ENCODE measurements around the gene B3GALT5. TPM values are rescaled to one million over a fixed set of nuclear protein-coding genes. Genes with fewer than 3 reads are reported as not detected.

Gene B3GALT5
- total and polyA plus RNA-seq, 7 donors = 0.36 to 33.7 (median 1.4) TPM

- peaks cover 0 to 19% (median 12%) of the 10 kb centered on the region in 4 donors for H3K4me1 ChIP-seq
- intact Hi-C loops (cut with DNase I) = no loop called here
- no peaks in the 10 kb centered on the region for H3K27me3 ChIP-seq
- H3K4me3 ChIP-seq = no peak overlapping the region
- peak overlapping the region in 2 of 4 donors; percentile 59 to 63 for H3K27ac ChIP-seq
- DNase-seq = no peak
- 83 to 90% methylated on average over 7 of the region's 7 CpGs for WGBS, 2 donors
- H3K36me3 ChIP-seq = no peaks in the 10 kb centered on the region
- TF ChIP-seq CTCF (IDR thresholded peaks at IDR 0.05) = no peak
- no peak for TF ChIP-seq EP300 (IDR thresholded peaks at IDR 0.05)
- TF ChIP-seq POLR2A (IDR thresholded peaks at IDR 0.05) = no peak
- TF ChIP-seq POLR2AphosphoS5 (IDR thresholded peaks at IDR 0.05) = no peak
- peaks cover 0 to 6% (median 0%) of the 10 kb centered on the region in 4 donors for H3K9me3 ChIP-seq
Observed at GRCh38 chr21:39650801-39651200, 38.1 kb downstream of the B3GALT5 start.

DNA sequence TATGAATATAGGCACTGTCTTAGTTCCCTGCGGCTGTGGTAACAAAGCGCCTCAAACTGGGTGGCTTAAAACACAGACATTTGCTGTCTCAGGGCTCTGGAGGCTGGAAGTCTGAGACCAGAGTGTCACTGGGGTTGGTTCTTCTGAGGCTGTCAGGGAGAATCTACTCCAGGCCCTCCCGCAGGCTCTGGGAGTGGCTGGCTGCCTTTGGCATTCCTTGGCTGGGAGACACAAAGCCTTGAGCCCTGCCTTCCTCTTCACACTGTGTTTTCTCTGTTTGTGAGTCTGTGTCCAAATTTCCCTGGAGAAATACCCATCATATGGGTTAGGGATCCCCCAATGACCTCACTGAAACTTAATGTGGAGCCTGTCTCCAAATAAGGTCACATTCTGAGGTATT is 38.5 kb downstream of the B3GALT5 start:
- Histone ChIP-seq H3K4me1 (peaks cover 0 to 22% (median 12%) of the 10 kb centered on the region in 4 donors), H3K4me3 (no peak overlapping the region), H3K27ac (peak overlapping the region in 2 of 4 donors; percentile 59 to 63), H3K9me3 (peaks cover 0 to 6% (median 0%) of the 10 kb centered on the region in 4 donors), H3K36me3 (no peaks in the 10 kb centered on the region), H3K27me3 (no peaks in the 10 kb centered on the region)
- intact Hi-C loops (cut with DNase I) = no loop called here
- TF ChIP-seq POLR2A (IDR thresholded peaks at IDR 0.05) = no peak
- no peak for TF ChIP-seq EP300 (IDR thresholded peaks at IDR 0.05)
- TF ChIP-seq CTCF (IDR thresholded peaks at IDR 0.05) = no peak
- TF ChIP-seq POLR2AphosphoS5 (IDR thresholded peaks at IDR 0.05) = peak in 2 of 4 donors; percentile 11 to 14
- DNase-seq = no peak
- WGBS, 2 donors = 68 to 84% methylated on average over 3 of the region's 3 CpGs

GRCh38 chr21:39654951-39655350 is 42.2 kb downstream of the B3GALT5 start:
- intact Hi-C loops (cut with DNase I) = no loop called here
- no peak for TF ChIP-seq POLR2AphosphoS5 (IDR thresholded peaks at IDR 0.05)
- no peak for TF ChIP-seq EP300 (IDR thresholded peaks at IDR 0.05)
- no peak for TF ChIP-seq POLR2A (IDR thresholded peaks at IDR 0.05)
- TF ChIP-seq CTCF (IDR thresholded peaks at IDR 0.05) = no peak
- WGBS, 2 donors = 49 to 70% methylated on average over 3 of the region's 3 CpGs
- DNase-seq = no peak
- Histone ChIP-seq H3K4me3 (no peak overlapping the region), H3K36me3 (no peaks in the 10 kb centered on the region), H3K27me3 (no peaks in the 10 kb centered on the region), H3K9me3 (peaks cover 0 to 6% (median 0%) of the 10 kb centered on the region in 4 donors), H3K27ac (peak overlapping the region in 3 of 4 donors; percentile 29 to 69 (median 65)), H3K4me1 (peaks cover 0 to 37% (median 25%) of the 10 kb centered on the region in 4 donors)

- WGBS, 2 donors = 84 to 91% methylated on average over 11 of the region's 11 CpGs
- TF ChIP-seq CTCF (IDR thresholded peaks at IDR 0.05) (no peak), EP300 (IDR thresholded peaks at IDR 0.05) (peak in 2 of 4 donors; percentile 13 to 40), POLR2AphosphoS5 (IDR thresholded peaks at IDR 0.05) (peak in 3 of 4 donors; percentile 41 to 75 (median 72))
- DNase-seq = no peak
- Histone ChIP-seq H3K4me1 (peaks cover 0 to 43% (median 31%) of the 10 kb centered on the region in 4 donors), H3K27ac (peak overlapping the region in 3 of 4 donors; percentile 29 to 69 (median 65)), H3K36me3 (no peaks in the 10 kb centered on the region), H3K27me3 (no peaks in the 10 kb centered on the region), H3K9me3 (peaks cover 0 to 6% (median 0%) of the 10 kb centered on the region in 4 donors), H3K4me3 (no peak overlapping the region)
- intact Hi-C loops (cut with DNase I) = no loop called here
Observed at GRCh38 chr21:39655589-39655988, 42.8 kb downstream of the B3GALT5 start.

DNA sequence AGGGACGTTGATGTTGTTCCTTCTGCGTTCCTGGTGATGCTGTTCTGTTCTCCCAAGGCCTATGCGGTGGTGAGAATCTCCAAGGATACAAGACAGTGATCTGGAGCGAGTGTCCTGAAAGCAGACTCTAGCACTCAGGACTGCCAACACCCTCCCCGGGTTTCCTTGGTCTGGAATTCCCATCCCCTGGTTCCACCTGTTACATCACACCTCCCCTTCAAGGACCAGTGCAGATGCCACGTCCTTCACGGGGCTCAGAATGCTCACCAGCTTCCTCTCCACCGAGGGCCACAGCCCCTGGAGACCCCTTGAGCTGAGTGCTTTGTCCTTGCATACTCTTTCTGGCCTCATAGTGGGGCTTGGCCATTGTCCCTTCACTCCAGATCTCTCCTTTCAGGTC is 43.5 kb downstream of the B3GALT5 start:
- Histone ChIP-seq H3K9me3 (peaks cover 0 to 6% (median 0%) of the 10 kb centered on the region in 4 donors), H3K4me3 (no peak overlapping the region), H3K27me3 (no peaks in the 10 kb centered on the region), H3K36me3 (no peaks in the 10 kb centered on the region), H3K4me1 (peaks cover 0 to 43% (median 31%) of the 10 kb centered on the region in 4 donors), H3K27ac (peak overlapping the region in 2 of 4 donors; percentile 65 to 69)
- TF ChIP-seq POLR2AphosphoS5 (IDR thresholded peaks at IDR 0.05) (no peak), EP300 (IDR thresholded peaks at IDR 0.05) (no peak), CTCF (IDR thresholded peaks at IDR 0.05) (no peak)
- DNase-seq = no peak
- intact Hi-C loops (cut with DNase I) = no loop called here
- 78 to 93% methylated on average over 8 of the region's 8 CpGs for WGBS, 2 donors
